BJ (cell line): ENCODE measurements around the gene TRMT2A. TPM values are rescaled to one million over a fixed set of nuclear protein-coding genes. Genes with fewer than 3 reads are reported as not detected.

Experiments used
- polyA plus RNA-seq: library from polyadenylated mRNA; depleted of rRNA; stranded (reverse); fragments of >200 nt; gene quantifications from 2 replicates; pipeline ENCODE4 v1.2.3, GENCODE V29; 2011; rRNA removed
- small RNA-seq: library from RNA; depleted of rRNA; stranded (forward); fragments of <200 nt; gene quantifications from one replicate; pipeline ENCODE3, GENCODE V24; 2012; ENCODE audit warnings: low replicate concordance, low read depth; ENCODE audit not compliant: insufficient read length

The TRMT2A gene
- polyA plus RNA-seq, 1 experiment = 34.2 TPM

Small RNA genes within 50 kb of the gene (small RNA-seq; reads per million reads assigned to genes)
- gene MIR6816 = not detected
- not detected for gene RF00017
- not detected for gene RF00599

Other genes starting within 250 kb of the TRMT2A start
- 146 and 332 TPM in 2 replicates for gene COMT, start 175.5 kb downstream of the TRMT2A start, polyA plus RNA-seq
- gene TXNRD2, start 175.4 kb downstream of the TRMT2A start, polyA plus RNA-seq = 16.0 and 28.5 TPM in 2 replicates
- 2.5 and 3.8 TPM in 2 replicates for gene ARVCF, start 100.4 kb downstream of the TRMT2A start, polyA plus RNA-seq
- 33.4 and 51.7 TPM in 2 replicates for gene TANGO2, start 96.1 kb downstream of the TRMT2A start, polyA plus RNA-seq
- 16.3 and 21.3 TPM in 2 replicates for gene DGCR8, start 37.0 kb downstream of the TRMT2A start, polyA plus RNA-seq
- gene RANBP1, start 1.1 kb downstream of the TRMT2A start, polyA plus RNA-seq = 164 and 166 TPM in 2 replicates
- 15.1 and 32.2 TPM in 2 replicates for gene ZDHHC8, start 14.6 kb upstream of the TRMT2A start, polyA plus RNA-seq
- gene CCDC188, start 33.8 kb upstream of the TRMT2A start, polyA plus RNA-seq = 4.9 and 6.5 TPM in 2 replicates
- 0.40 and 0.77 TPM in 2 replicates for gene RTN4R, start 151.1 kb upstream of the TRMT2A start, polyA plus RNA-seq
- gene DGCR6L, start 202.8 kb upstream of the TRMT2A start, polyA plus RNA-seq = 38.9 and 65.8 TPM in 2 replicates